MM.1S (cell line): Measurements from ENCODE around the gene LCMT1.

Experiments used
- DNase-seq: peaks from one replicate; pipeline ENCODE4 v3.0.0-alpha.2; 2015
- H2AFZ ChIP-seq: fragments of 300-600 bp; sonication (generic); 2 replicates; pipeline ENCODE4 v1.6.0; 2016; ENCODE audit warnings: antibody characterized with exemption, low read length
- H3F3A ChIP-seq: fragments of 300-600 bp; sonication (generic); 2 replicates; pipeline ENCODE4 v1.6.1; 2016; ENCODE audit warnings: mild to moderate bottlenecking, antibody characterized with exemption, low read length, moderate library complexity, mixed read lengths; ENCODE audit not compliant: insufficient read depth
- H3K27ac ChIP-seq: fragments of 300-600 bp; sonication (generic); 2 replicates; pipeline ENCODE4 v1.5.1; 2016; ENCODE audit warnings: mild to moderate bottlenecking, low read length
- H3K27me3 ChIP-seq: fragments of 300-600 bp; sonication (generic); replicated peaks from 2 replicates; pipeline ENCODE4 v1.6.0; 2016; ENCODE audit warnings: low read length; ENCODE audit not compliant: insufficient read depth
- H3K36me3 ChIP-seq: fragments of 300-600 bp; sonication (generic); replicated peaks from 2 replicates; pipeline ENCODE4 v1.6.1; 2016; ENCODE audit warnings: mild to moderate bottlenecking, low read length, mixed read lengths; ENCODE audit not compliant: insufficient read depth
- H3K4me1 ChIP-seq: fragments of 300-600 bp; sonication (generic); 2 replicates; pipeline ENCODE4 v1.6.1; 2016; ENCODE audit warnings: low read length, mixed read lengths
- H3K4me2 ChIP-seq: fragments of 300-600 bp; sonication (generic); 2 replicates; pipeline ENCODE4 v1.6.0; 2016; ENCODE audit warnings: low read depth, low read length
- H3K4me3 ChIP-seq: fragments of 300-600 bp; sonication (generic); 2 replicates; pipeline ENCODE4 v1.5.1; 2016; ENCODE audit warnings: low read length, mixed read lengths
- H3K79me2 ChIP-seq: fragments of 300-600 bp; sonication (generic); 2 replicates; pipeline ENCODE4 v1.6.1; 2016; ENCODE audit warnings: mixed run types, low read length, mixed read lengths
- H3K9ac ChIP-seq: fragments of 300-600 bp; sonication (generic); 2 replicates; pipeline ENCODE4 v1.6.1; 2016; ENCODE audit warnings: low read length, mixed read lengths
- H3K9me2 ChIP-seq: fragments of 300-600 bp; sonication (generic); replicated peaks from 2 replicates; pipeline ENCODE4 v1.6.1; 2016; ENCODE audit warnings: mild to moderate bottlenecking, low read length, mixed read lengths; ENCODE audit not compliant: insufficient read depth
- H3K9me3 ChIP-seq: fragments of 300-600 bp; sonication (generic); replicated peaks from 2 replicates; pipeline ENCODE4 v1.6.1; 2016; ENCODE audit warnings: mild to moderate bottlenecking, low read length, mixed read lengths; ENCODE audit not compliant: insufficient read depth
- H4K20me1 ChIP-seq: fragments of 300-600 bp; sonication (generic); 2 replicates; pipeline ENCODE4 v1.6.1; 2016; ENCODE audit warnings: mild to moderate bottlenecking, low read length, moderate library complexity, mixed read lengths; ENCODE audit not compliant: insufficient read depth
- CTCF ChIP-seq: fragments of 300-600 bp; sonication (generic); IDR thresholded peaks from 2 replicates; pipeline ENCODE4 v1.5.1; 2016; ENCODE audit warnings: antibody characterized with exemption, low read length, mixed read lengths
- EZH2 ChIP-seq: fragments of 300-600 bp; sonication (generic); optimal IDR thresholded peaks from 2 replicates; pipeline ENCODE3; 2017; ENCODE audit warnings: low read depth, mild to moderate bottlenecking, antibody characterized with exemption, low read length, mixed read lengths
- EZH2phosphoT487 ChIP-seq: fragments of 300-600 bp; sonication (generic); IDR thresholded peaks from 2 replicates; pipeline ENCODE4 v1.6.1; 2018; ENCODE audit warnings: antibody characterized with exemption, low read length

Gene LCMT1

GRCh38 chr16:25194273-25194878 lies 82.8 kb downstream of the LCMT1 start:
- Histone ChIP-seq H3K27me3 (no peaks in the 10 kb centered on the region), H3K36me3 (no peaks in the 10 kb centered on the region), H3K4me3 (no peak overlapping the region), H3K9me3 (no peaks in the 10 kb centered on the region), H3K79me2 (no peaks in the 10 kb centered on the region), H3K9me2 (no peaks in the 10 kb centered on the region), H3K9ac (no peak overlapping the region), H4K20me1 (no peaks in the 10 kb centered on the region), H3K27ac (no peak overlapping the region), H3K4me2 (no peak overlapping the region), H3K4me1 (no peaks in the 10 kb centered on the region), H3F3A (no peaks in the 10 kb centered on the region), H2AFZ (no peak overlapping the region)
- no peak for DNase-seq
- TF ChIP-seq EZH2phosphoT487 = no peak
- no peak for TF ChIP-seq EZH2
- no peak for TF ChIP-seq CTCF

DNA sequence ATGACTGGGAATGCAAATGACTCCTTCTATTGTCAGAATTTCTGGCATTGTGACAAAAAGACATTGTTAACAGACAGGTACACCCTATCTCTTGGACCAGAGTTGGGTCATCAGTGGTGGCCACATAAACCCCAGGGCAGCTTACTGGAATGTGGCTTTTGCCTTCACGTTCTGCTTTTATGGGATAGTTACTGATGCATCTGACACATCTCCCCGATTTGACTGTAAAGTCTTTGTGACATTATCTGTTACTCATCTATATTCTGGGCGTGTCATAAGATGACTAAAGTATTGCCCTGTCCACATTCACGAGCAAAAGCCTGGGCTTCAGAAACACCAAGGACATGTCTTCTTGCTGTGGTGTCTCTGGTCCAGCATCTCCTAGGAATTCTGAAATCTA lies 86.5 kb downstream of the LCMT1 start:
- H3K36me3 ChIP-seq = no peaks in the 10 kb centered on the region
- no peak overlapping the region for H3K4me2 ChIP-seq
- no peak for DNase-seq

DNA sequence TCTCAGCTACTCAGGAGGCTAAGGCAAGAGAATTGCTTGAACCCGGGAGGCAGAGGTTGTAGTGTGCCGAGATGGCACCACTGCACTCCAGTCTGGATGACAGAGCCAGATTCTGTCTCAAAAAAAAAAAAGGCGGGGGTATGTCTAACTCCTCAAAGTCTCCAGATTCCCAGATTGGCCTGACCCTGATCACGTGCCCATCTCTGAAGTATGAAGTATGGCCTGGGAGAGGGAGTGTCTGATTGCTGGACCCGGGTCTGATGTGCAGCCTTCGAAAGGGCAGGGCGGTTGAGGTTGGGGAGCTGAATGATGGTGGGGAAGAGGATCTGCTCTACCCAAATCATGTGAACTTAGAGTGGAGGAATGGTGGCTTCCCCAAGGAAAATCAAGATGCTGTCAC lies 87.9 kb downstream of the LCMT1 start:
- H3K4me3 ChIP-seq = no peak overlapping the region
- no peak overlapping the region for H3K9ac ChIP-seq
- no peaks in the 10 kb centered on the region for H3K4me1 ChIP-seq
- no peak for TF ChIP-seq EZH2
- no peak for TF ChIP-seq EZH2phosphoT487
- no peak for TF ChIP-seq CTCF
- no peaks in the 10 kb centered on the region for H4K20me1 ChIP-seq
- H3K9me2 ChIP-seq = no peaks in the 10 kb centered on the region
- H3K9me3 ChIP-seq = no peaks in the 10 kb centered on the region
- H3F3A ChIP-seq = no peaks in the 10 kb centered on the region
- H2AFZ ChIP-seq = no peak overlapping the region
- H3K36me3 ChIP-seq = no peaks in the 10 kb centered on the region
- no peak for DNase-seq
- H3K4me2 ChIP-seq = no peak overlapping the region
- no peak overlapping the region for H3K27ac ChIP-seq
- no peaks in the 10 kb centered on the region for H3K27me3 ChIP-seq
- no peaks in the 10 kb centered on the region for H3K79me2 ChIP-seq

More for the DNA sequence above, 86.5 kb downstream of the LCMT1 start:
- H4K20me1 ChIP-seq = no peaks in the 10 kb centered on the region
- H3K79me2 ChIP-seq = no peaks in the 10 kb centered on the region
- no peaks in the 10 kb centered on the region for H3K27me3 ChIP-seq
- no peak overlapping the region for H3K4me3 ChIP-seq
- H3K9me3 ChIP-seq = no peaks in the 10 kb centered on the region
- H3K9ac ChIP-seq = no peak overlapping the region
- H2AFZ ChIP-seq = no peak overlapping the region
- no peak overlapping the region for H3K27ac ChIP-seq
- H3F3A ChIP-seq = no peaks in the 10 kb centered on the region
- no peak for TF ChIP-seq CTCF
- no peaks in the 10 kb centered on the region for H3K4me1 ChIP-seq
- H3K9me2 ChIP-seq = no peaks in the 10 kb centered on the region
